ENCODE measurements around the gene TMIGD1.

Gene TMIGD1

GRCh38 chr17:30292286-30292858 lies 41.5 kb downstream of the TMIGD1 start:
- FAIRE-seq, result no peak
- peak; percentile 62 for DNase-seq (ENCODE audit: insufficient read length, low spot score)

GRCh38 chr17:30291543-30292285 lies 42.1 kb downstream of the TMIGD1 start, which contains the start of gene BLMH:
BLMH (minus strand) TSS chr17:30291944; CDS start chr17:30291819, 125 bp downstream.
- peak; percentile 90 for DNase-seq (ENCODE audit: insufficient read length, low spot score)
- peak; percentile 49 for FAIRE-seq

- DNase-seq (ENCODE audit: insufficient read length, low spot score) (peak; percentile 76), FAIRE-seq (peak; percentile 20)
Measured at GRCh38 chr17:30290696-30291542, 42.9 kb downstream of the TMIGD1 start.

GRCh38 chr17:30290077-30290476 lies 43.8 kb downstream of the TMIGD1 start:
- FAIRE-seq (no peak), DNase-seq (ENCODE audit: insufficient read length, low spot score) (no peak)

- FAIRE-seq, result no peak
- no peak for DNase-seq (ENCODE audit: insufficient read length, low spot score)
Measured at GRCh38 chr17:30279156-30279555, 54.7 kb downstream of the TMIGD1 start.

- no peak for FAIRE-seq
- peak; percentile 36 for DNase-seq (ENCODE audit: insufficient read length, low spot score)
Measured at GRCh38 chr17:30278032-30278431, 55.8 kb downstream of the TMIGD1 start.

- no peak for FAIRE-seq
- no peak for DNase-seq (ENCODE audit: insufficient read length, low spot score)
Measured at GRCh38 chr17:30275911-30276310, 57.9 kb downstream of the TMIGD1 start.

GRCh38 chr17:30274887-30275286 lies 59.0 kb downstream of the TMIGD1 start:
- FAIRE-seq (no peak), DNase-seq (ENCODE audit: insufficient read length, low spot score) (no peak)

- FAIRE-seq (no peak), DNase-seq (ENCODE audit: insufficient read length, low spot score) (no peak)
Measured at GRCh38 chr17:30273373-30273772, 60.5 kb downstream of the TMIGD1 start.

GRCh38 chr17:30271102-30271501 lies 62.8 kb downstream of the TMIGD1 start:
- DNase-seq (ENCODE audit: insufficient read length, low spot score) (no peak), FAIRE-seq (no peak)

- DNase-seq (ENCODE audit: insufficient read length, low spot score) (no peak), FAIRE-seq (no peak)
Measured at GRCh38 chr17:30267625-30268024, 66.2 kb downstream of the TMIGD1 start.
